CD4-positive, alpha-beta T cell treated with Interleukin-1 beta for 1 hour (primary cell): ENCODE data around the gene COL1A1.

Experiments used
- DNase-seq, 2 donors: peaks; one replicate each; pipeline ENCODE4 v3.0.0-alpha.2; 2020 to 2022

Gene COL1A1

DNA sequence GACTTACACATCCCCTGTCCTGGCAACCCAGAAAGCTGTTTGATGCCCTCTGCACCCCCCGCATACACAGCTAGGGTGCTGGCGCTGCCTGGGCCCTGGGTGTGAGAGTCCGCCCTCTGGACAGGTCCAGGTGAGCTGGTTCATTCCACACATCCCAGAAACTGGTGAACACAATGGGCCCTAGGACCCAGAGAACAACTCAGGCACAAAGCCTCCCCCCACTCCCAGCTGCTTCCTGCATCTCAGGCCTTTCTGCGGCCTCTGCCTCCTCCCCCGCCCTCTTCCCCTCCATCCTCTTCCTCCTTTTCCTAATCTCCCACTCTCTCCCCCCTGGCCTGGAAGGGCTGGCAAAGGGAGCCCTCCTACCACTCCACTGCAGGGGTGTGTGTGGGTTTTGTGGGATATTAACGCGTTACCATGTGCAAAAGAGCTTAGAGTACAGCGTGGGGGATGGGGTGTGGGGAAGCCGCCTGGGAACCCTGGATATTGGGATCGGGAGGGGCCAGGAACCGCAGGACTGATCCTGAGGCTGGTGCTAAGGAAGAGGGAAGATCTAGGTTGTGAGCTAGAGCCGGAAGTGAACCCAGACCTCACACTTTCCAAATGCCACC lies 49.4 kb downstream of the COL1A1 start:
- DNase-seq, result peak; percentile 56

DNA sequence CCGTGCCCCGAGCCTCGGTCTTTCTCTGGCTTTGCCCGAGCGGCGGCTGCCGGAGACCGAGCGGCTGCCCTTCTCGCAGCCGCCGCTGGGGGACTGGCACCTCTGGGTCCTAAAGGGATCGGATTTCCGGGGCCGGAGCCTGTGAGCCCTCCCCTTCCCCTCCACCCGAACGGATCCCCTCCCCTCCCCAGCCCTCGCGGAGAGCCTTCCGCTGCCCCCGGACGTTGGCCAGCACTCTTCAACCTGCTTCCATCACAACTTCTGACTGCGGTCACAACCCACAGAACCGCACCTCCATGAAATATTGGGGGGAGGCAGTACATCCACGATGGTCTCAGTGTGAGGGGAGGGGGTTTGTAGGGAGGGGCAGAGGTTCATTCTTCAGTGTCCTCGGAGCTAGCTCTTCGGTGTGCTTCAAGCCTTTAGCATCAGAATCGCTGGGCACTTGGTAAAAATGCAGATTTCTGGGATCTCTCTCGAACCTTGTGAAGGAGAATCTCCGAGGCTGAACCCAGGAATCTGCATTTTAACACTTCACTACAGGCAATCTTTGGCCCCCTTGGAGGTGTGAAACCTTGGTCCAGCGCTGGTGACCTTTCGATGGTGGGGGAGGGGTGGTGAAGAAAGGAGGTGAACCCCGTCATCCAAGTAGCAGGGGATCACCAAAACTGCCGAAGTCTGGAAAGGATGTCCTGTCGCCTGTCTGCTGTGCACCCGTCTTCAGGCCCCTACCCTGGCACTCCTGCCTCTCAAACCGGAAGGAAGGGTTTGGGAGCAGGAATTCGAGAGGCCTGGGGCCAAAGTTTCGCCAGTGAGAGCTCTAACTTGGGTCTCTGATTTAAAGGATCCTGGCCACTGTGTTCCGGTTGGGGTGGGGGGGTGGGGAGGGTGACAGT lies 50.1 kb downstream of the COL1A1 start:
- peak; percentile 88 to 90 for DNase-seq

DNA sequence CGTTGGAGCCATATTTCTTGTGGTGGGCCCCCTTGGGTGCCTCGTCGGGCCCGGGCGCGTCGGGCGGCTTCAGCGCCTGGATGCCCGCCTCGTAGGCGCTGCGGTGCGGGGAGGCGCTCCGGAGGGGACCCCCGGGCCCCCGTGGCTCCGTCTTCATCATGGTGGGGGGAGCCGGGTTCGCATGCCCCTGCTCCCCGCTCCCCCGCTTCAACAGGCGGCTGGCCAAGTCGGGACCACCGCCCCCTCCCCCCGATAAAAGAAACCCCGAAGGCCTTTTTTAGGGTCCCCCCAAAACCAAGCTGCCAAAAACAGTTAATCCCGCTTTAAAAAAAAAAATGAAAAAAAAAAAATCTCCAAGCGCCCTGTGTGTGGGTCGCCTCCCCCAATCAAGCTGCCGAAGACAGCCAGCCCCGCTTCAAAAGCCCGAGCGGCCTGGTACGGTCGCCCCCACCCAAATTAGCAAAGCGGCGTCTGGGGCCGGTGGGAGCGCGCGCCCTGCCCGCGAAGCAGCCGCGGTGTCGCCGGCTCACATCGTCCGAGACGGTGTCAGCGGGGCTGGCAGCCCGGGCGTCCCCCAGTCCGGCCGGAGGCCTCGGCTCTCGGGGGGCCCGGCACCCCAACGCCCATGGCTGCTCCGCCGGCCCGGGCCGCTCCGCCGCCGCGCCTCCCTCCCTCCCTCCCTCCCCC lies 50.9 kb downstream of the COL1A1 start, which contains the start of gene PPP1R9B:
TSS of gene PPP1R9B (minus strand) at position 324 of the 687 bp plus-strand sequence. CDS start at position 160, 164 bp downstream.
- peak in 1 of 2 donors; percentile 19 for DNase-seq

DNA sequence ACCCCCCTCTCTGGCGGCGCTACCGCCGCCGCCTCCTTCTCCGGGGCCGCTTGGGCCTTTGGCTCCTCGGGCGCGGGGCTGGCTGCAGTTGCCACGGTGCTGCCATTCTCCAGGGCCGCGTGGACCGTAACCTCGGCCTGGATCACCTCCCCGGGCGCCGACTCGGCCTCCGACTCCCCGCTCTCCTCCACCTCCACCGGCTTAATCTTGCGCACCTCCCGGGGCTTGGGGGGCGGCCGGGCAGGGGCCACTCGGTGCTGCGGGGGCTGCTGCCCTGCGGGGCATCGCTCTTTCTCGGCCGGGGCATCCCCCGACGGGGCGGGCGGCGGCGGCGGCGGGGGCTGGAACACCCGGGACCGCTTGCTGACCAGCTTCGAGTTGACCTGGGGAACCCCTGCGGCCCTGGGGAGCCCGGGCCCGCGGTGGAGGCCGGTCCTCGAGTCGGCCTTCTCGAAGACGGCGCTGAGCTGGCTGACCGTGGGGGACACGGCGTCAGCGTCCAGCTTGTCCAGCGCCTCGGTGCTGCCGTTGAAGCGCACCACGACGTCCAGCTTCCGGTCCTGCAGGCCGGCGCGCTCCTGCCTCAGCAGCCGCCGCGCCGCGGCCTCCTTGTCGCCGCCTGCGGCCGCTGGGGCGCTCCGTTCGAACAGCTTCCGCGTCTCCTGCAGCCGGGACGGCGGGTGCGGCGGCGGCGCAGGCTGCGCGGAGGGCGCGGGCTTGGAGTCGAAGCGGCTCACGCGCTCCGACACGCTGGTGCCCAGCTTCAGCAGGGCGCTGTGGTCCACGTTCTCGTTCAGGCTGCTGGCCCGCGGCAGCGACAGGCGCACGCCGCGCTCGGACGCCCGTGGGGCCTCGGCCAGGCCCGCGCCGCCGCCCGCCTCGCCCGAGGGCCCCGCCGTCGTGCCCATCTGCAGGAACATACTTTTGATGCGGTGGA lies 51.7 kb downstream of the COL1A1 start:
- peak; percentile 56 to 60 for DNase-seq

DNA sequence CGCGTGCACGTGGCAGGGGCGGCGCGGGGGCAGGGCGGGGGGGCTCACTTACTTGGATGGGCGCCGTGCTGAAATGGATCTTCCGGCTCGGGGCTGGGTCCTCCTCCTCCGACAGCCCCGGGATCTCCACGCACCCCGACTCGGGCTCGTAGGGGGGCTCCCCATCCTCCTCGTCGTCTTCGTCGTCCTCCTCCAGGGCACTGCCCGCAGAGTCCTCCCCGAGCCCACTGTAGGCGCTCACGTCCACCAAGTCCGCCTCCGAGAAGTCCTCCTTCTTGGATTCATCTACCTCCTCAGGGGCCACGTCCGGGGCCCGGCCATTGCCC lies 52.4 kb downstream of the COL1A1 start:
- no peak for DNase-seq

DNA sequence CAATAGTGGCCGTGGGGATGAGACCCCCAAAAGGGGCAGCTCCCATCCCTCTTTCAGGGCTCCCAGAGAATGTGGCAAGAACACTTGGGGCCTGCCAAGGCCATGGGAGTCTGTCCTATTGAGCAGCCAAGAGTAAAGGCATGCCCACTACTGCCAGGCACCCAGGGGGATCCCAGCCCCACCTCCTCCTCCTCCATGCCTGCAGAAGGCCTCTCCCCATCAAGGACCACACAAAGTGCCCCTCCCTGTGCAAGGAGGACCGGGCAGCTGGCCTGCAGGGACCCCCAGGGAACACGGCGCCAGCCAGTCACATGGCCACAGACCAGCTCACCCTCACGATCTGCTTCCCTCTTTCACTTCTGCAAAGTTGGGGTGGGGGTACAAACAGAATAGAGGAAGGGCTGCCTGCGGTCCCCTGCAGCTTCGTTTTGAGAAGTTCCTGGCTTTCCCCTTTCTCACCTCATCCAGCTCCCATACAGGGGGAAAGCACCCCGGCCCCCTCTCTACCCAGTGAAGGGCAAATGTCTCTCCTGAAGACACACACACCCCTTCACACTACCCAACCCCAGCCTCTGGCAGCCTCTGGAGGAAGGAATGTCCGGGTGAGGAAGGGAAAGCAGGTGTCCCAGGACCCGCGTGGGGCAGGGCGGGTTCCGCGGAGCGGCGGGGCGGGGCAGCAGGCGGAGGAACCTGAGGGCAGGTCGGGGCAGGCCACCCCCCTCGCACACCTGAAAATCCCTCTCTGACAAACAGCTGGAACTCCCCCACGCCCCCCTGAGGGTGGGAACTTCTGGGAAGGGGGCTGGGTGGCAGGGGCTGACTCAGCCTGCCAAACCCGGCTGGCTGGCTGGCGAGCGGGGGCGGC lies 53.0 kb downstream of the COL1A1 start:
- DNase-seq, result peak; percentile 70 to 77

DNA sequence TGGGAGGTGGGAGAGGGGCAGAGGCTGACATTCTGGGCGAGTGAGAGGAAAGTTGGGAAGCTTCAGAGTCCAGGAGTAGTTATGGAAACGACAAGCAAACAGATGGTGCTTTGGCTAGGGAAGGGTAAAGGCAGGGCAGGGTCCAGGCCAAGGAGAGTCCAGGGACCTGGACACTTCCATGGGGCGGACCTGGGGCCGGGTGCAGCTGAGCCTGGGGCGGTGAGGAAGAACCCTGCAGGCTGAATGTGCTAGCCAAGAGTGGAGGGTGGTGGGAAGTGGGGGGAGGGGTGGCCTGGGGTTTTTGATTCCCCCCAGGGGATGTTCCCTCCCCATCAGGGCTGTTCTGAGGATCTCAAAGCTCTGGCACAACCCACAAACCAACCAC lies 53.6 kb downstream of the COL1A1 start:
- DNase-seq, result no peak

DNA sequence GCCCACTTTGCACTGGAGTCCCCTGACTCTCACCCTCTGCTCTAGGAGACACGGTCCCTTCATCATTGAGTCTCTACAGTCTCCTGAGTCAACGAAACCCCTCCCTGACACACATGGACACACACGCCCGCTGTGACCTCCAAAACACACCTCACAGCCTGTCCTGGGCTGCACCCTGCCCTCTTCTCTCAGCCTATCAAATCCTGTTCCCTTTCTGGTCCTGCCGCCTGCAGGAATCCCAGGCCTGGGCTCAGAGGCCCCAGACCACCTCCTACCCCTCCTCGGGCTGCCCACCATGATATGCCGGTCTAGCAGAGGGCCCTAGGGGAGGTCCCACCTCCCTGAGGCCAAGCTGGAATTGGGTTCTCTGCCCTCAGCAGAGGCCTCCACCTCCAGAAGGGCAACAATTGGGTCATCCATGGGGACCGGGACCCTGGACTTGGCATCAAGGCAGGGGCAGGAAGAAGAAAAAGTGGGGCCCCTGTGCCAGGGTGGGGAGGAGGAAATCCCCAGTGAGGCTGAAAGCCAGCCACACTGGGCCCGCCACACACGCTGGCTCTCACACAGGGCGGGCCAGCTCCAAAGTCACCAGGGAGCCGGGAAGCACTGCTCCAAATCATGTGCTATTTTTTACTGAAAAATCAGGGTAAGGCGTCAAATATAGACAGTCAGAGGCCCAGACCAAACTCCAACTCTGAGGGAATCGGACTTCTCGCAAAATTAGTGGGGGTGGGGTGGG lies 54.3 kb downstream of the COL1A1 start:
- DNase-seq, result peak in 1 of 2 donors; percentile 21

DNA sequence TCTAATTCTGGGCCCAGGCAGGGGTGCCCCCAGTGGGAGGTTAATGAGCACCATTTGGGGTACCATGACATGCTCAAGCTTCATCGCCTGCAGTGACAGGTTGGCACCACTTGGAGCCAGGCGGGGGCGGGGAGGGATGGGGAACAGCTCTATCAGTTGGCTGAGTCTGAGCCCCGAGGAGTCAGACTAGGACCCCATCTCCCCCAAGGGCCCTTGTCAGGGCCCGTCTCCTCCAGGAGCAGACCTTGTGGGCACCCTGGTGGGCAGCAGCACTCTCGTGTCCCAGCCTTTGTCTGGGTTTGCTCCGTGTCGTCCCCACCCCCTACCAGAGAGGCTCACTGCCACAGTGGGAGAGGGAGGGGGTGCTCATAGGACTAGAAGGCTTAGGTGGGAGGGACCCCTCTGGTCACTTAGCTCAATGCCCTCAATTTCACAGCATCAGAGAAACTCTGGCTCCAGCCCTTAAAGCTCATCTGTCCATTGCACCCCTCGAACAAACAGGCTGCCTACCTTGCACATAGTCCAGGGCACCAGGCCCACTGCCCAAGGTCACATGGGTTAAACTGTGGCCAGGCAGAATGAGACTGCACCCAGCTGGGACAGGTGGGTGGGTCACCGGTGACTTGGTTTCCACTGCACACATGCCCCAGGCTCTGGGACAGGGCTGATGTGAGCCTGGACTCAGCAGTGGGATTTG lies 55.1 kb downstream of the COL1A1 start:
- DNase-seq, result peak in 1 of 2 donors; percentile 28

DNA sequence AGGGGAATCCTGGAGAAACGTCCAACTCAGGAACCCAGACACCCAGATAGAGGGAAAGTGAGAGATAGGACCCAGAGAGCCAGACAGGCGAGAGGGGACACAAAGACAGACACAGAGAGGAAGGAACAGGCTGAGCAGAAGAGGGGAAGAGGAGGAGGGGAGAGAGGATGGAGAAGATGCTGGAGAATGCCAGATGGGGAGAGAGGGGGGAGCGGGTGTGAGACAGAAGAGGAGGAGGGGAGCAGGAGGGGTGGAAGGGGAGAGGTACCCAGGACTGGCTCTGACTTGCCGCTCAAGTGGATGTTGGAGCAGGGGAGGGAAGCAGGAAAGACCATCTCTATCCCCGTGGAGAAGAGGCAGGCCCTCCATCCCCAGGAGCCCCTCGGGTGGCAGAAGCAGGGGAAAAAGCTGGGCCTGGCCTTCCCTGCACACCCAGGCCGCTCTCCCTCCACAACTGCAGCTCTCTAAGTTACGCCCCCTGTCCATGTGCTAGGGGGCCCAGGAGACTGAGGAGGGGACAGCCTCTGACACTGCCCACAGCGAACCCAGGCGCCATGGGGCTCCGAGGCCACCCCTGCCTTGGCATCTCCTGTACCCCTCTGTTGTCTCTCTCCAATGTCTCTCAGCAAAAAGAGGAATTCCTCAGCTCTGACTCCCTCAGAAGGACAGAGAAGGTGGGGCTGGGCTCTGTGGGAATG lies 55.8 kb downstream of the COL1A1 start:
- no peak for DNase-seq

DNA sequence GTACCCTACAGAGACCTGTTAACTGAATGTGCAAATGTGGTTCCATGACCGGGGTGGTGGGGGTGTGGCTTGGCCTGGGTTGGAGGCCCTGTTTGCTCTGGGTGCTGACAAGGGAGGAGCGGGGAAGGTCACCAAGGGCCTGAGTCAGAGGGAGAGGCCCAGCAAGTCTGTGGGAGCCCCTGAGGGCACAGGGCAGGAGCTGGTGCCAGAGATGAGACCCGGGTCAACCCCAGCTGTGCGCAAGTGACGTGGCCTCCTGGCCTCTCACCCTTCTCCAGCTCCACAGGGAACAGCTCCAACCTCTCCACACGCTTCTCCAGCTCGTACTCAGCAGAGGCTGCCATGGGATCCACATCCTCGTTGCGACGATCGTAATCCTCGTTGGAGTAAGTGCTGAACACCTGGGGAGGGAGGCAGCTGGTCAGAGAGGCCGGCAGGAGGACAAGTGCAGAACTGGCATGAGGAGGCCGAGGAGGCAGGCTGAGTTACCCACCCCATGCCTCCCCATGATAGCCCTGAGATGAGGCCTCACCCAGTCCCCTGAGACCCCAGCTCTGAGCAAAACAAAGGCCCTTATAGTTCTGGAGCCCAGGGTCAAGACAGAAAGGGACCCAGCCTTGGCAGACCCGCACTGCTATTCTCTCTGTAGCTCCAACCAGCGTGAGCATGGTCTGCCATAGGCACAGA lies 56.4 kb downstream of the COL1A1 start:
- no peak for DNase-seq

DNA sequence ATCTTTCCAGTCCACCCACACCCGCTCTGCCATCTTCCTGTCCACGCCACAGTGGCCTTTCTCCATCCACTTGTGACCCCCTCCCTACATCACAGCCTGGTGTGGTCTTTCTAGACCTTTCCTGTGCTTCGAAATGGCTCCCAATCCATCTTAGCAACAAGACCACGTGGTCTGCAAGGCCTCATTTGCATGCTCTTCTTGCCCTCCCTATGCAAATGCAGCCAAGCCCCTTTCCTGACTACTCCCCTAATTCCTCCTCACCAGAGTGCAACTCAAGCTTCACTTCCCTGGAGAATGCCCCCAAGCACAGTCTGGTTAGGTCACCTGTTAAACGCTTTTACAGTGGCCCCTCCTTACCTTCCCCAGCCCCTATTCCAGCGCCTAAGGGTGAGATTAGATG lies 57.1 kb downstream of the COL1A1 start:
- DNase-seq, result no peak

DNA sequence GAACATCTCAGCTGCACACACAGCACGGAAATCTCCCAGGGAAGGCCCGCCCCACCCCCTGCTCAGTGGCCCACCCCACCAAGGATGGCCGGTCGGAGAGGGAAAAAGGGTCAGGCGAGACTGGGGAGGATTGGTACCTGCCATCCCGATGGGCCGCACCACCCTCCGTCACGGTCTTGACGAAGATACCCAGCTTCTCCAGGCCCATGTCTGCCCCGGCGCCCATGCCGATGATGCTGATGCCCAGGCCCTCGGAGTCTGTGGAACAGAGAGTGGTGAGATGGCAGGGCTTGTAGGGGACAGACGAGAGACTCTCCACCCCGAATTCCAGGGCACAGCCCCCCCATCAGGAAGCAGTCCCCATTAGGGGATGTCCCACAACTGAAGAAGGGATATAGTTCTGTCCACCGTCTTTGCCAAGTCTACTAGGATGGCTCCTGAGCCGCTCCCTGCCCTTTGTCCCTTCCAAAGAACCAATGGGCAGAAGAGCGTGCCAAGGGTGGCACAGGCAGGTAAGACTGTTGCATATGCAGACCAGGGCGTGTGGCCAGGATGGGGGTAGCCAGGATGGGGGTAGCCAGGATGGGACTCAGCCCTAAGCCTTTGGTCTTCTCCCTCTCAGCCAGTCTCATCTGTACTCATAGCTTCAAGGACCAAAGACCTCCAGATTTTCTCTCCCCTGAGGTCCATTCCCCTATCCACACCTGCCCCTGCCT lies 57.8 kb downstream of the COL1A1 start:
- no peak for DNase-seq

DNA sequence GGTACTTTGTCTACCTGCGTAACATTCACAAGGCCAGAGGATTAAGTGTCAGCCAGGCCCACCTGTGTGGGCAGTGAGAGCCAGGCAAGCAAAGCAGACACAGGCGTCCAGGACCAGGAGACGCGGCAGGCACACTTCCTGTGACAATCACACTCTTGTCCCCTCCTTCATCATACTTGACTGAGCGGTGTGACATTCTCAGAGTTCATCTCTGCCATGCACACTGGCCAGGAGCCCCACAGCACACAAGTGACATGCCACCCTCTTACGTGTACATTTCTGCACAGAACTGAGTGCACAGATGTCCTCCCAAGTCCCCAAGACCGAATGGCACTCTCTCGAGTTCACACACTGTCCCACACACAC lies 59.7 kb downstream of the COL1A1 start:
- DNase-seq, result no peak

DNA sequence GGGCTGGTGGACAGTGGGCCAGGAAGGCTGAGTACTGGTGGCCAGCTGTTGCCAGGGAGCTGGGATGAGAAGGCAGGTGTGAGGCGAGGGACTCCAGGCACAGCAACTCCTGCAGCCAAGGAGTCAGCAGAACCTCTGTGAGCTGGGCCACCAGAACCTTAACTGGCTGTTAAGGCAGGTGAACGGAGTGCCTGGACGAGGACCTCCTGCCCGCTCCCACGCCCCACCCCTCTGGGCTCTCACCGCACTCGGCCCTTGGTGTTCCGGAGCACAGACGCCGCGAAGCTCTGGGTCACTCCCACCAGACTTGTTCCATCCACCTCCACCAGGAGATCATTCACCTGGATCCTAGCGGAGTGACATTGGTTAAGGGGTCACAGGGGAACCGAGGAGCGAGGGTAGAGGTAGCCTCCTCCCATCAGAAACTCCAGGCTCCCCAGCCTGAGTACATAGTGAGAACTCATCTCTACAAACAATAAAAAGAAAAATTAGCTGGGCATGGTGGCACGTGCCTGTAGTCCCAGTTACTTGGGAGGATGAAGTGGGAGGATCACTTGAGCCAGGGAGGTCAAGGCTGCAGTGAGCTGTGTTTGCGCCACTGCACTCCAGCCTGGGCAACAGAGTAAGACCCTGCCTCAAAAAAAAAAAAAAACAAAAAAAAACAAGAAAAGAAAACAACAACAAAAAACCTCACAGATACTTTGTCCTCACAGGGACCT lies 60.2 kb downstream of the COL1A1 start:
- DNase-seq, result no peak

DNA sequence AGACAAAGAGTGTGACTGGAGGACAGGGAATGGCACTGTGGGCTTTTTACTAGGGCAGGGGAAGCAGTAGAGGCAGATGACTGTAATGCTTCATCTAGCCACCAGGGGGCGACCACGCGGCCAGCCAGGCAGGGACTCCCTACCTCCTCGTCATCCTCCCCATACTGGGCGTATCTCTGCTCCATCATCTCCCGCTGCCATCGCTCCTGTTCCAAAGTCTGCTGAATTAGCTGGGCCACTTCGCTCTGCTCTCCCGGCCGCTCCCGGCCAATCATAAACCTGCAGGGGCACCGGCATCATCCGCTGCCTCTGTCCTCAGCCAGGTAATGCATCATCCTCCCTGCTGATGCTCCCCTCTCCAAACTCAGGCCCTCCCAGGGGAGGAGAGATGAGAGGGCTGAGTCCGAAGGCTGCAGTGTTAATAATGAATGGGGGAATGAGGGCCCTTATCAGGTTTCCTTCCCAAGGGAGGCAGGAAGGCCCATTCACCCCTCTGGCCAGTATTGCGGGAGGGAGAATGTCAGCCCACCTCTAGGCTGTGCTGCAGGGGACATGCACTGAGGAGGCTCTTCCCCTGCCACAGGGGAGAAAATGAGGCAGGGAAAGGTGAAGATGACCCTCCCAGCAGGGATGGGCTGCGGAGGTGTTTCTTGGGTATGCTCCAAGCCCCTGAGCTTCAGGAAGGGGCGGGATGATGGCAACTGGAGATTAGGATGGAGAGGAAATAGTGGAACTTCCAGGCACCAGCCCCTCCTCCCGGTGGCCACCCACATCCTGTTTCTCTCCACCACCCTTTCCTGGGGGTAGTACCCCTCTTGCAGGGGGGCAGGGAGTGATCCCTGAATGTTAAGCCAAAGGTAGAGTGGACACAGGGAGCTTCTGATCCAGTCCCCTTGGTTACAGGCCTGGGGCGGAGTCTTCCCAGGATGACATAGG lies 61.2 kb downstream of the COL1A1 start:
- DNase-seq, result peak; percentile 81 to 83
